DMS53 treated with DMSO at 0.1 percent for 48 hours (cell line): ENCODE results near the gene IFI27L1.
"Not testable (repeated sequence)": the region's sequence is repeated elsewhere in the genome, so short reads cannot be mapped to it uniquely, and the experiment has no call there.

Experiments
- DNase-seq: peaks from one replicate; lab custom pipeline; 2025; ENCODE audit not compliant: unreplicated experiment; lab: John Stamatoyannopoulos, UW

Gene IFI27L1

DNA sequence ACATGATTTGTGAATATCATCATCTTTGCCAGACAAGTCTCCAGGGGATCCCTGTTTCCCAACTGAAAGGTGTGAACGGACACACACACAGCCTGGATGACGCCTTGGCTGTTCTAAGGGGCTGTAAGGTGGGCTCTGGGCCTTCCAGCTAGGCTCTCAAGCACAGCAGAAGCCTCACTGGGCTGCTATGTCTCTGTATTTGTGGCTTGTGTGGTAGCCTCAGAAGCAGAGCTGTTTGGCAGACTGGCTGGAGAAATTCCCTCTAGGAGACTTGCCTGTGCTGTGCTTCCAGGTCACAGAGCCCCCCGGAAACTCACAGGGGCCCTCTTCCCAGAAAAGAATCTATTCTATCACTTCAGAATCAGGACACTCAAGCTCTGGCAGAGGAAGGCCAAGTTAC lies 33.5 kb upstream of the IFI27L1 start:
- DNase-seq = no peak

DNA sequence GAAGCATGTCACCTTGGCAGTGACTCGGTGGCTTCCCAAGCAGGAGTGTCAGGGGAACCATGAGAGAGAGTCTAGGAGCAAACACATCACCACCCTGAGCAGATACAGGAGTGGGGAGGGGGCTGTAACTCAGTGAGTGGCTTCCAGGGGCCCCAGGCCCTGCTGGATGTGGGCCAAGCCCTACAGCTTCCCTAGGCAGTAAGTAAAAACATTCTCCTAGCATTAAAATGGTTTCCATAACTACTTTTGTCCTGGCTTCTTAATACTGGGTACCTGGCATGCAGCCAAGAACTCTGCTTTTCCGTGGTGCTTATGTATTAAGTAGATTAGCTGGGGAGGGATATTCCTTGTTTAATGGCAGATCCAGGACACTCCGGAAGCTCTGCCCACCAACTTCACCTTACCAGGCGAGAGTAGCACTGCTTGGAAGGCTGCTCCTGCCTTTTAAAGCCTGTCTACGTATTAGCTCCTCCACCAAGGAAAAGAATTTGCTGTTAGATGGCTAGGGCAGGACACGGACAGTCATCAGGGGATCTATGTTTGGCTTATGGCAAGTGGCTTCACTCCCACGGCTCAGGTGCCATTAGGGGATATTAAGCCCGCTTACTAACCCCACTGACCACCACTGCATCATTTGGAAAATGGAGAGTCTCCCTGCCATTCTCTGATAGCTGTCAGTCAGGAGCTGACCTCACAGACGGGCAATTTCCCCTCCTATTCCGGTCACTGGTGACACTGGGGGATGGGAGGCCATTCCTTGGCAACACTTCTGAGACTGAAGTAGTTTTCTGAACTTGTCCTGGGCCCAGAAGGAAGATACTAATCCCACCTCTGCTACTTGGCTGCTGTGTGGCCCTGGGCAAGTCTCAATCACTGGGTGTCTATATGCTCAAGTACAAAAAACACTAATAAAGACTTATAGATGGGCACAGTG lies 32.2 kb upstream of the IFI27L1 start:
- no peak for DNase-seq

DNA sequence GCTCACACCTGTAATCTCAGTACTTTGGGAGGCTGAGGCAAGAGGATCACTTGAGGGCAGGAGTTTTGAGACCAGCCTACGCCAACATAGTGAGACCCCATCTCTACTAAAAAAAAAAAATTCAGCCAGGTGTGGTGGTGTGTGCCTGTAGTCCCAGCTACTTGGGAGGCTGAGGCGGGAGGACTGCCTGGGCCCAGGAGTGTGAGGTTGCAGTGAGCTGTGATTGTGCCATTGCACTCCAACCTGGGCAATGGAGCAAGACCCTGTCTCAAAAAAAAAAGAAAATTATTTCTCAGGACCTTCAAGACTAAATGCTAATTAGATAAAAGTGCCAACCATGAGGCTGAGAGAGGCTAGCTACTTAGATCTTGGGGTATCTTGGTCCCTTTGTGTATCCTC lies 31.5 kb upstream of the IFI27L1 start:
- no peak for DNase-seq

DNA sequence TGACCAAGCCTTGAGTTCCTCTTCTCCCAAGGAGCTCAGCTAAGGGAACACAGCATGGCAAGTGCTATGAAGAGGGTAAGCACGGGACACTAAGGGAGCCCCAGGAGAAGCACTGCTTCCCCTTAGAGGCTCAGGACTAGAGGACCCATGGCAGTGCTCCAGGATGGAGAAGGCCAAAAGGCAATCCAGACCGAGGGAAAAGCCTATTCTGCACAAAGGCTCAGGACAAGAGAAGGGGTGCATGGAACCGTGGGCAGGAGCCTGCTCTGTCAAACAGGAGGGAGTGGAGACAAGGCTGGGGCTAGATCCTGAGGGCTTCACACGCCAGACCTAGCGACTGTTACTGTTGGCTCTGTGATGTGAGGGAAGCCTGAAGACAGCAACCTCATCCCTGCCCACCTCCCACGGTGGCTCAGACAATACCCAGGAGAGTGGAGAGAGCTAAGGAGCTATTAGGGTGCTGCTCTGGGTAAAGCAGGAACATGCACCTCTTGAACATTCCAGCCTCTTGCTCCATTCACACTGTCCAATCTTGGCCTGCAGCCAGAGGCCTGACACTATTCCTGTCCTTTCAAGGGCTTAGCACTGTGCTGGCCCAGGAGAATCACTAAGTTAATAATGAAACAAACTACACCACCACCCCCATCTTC lies 30.8 kb upstream of the IFI27L1 start:
- DNase-seq = no peak

GRCh38 chr14:94051115-94051514 lies 30.0 kb upstream of the IFI27L1 start:
- no peak for DNase-seq

DNA sequence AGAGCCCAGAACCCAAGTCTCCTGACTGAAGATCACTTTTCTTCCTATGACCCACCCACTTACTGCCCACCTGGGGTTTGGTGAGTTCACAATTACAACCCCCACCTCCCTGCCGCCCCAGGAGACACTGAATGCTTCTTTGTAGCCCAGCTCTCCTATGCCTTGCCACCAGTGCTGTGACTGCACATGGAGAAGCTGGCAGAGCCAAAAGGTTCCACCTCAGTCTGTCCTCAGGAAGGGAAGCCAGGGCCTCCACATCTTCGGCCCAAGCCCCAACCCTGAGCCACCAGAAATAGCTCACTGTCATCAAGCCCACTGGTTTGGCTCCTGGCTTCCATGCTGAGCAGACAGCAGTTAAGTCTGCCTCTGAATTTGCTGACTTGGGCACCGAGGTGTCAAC lies 29.3 kb upstream of the IFI27L1 start:
- no peak for DNase-seq

GRCh38 chr14:94052199-94052598 lies 28.9 kb upstream of the IFI27L1 start:
- DNase-seq = no peak

- no peak for DNase-seq
Observed at GRCh38 chr14:94052662-94053061, 28.4 kb upstream of the IFI27L1 start.

- DNase-seq = no peak
Observed at GRCh38 chr14:94054401-94054800, 26.7 kb upstream of the IFI27L1 start.

DNA sequence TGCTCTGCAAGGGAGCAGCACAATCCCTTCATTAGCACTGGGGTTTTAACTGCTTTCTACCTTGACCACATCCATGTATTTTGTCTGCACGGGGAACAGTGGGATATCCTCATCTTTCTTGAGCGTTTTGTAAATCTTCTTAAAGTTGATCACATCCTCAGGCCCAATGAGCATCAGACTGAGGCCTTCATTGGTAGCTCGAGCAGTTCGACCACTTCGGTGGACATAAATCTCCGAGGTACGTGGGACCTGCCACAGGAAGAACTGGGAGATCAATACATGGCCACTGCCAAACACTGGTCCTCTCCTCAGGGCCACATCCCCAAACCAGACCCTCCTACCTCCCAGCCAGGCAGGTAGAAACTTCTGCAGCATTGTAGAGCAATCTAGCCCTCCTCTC lies 26.2 kb upstream of the IFI27L1 start:
- no peak for DNase-seq

- no peak for DNase-seq
Observed at GRCh38 chr14:94056579-94057308, 24.4 kb upstream of the IFI27L1 start.

- DNase-seq = no peak
Observed at GRCh38 chr14:94058128-94058673, 22.9 kb upstream of the IFI27L1 start.

- DNase-seq = no peak
Observed at GRCh38 chr14:94058674-94059138, 22.4 kb upstream of the IFI27L1 start.

DNA sequence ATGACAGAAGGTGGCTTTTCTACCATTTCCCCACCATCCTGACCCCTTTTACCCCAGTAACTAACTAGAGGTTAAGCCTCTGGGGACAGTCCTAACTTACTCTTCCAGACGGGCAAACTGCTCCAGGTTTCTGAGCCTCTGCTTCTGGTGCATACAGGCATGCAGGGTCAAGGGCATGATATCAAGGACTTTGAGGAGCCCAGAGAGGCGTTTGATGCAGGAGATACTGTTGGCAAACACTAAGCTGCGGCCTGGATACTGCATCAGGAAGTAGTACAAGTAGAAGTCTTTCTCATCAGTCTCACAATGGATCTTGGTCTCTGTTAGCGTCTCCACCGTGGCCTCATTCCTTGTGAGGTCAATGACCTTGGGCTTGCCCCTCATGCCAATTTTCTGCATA lies 21.1 kb upstream of the IFI27L1 start:
- no peak for DNase-seq

DNA sequence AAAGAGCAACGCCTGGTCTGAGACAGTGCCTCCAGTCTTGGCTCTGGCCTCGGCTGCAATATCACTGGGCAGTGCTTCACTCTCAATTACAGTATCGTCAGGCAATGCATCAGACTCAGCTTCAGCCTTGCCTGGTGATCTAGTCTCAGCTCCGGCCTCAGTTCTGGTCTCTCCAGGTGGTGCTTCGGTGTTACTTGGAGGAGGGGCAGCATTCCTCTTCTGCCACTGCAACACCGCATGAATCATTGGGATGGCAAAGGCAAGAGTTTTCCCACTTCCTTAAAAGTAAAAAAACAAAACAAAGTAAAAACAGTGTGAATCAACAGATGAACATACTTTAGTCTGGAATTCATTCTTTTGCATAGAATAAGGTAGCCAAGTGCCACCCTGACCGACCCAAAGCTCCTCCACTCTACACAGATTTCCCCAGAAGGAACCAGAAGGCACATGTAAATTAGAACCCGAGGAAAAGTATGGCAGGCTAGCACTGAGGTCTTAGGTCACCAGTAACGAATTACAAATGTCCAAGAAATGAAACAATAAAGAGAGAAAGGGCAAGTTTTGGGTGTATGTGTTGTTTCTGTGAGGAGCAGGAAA lies 18.7 kb upstream of the IFI27L1 start:
- DNase-seq = no peak

- peak; percentile 31 for DNase-seq
Observed at GRCh38 chr14:94066089-94066676, 14.9 kb upstream of the IFI27L1 start.

DNA sequence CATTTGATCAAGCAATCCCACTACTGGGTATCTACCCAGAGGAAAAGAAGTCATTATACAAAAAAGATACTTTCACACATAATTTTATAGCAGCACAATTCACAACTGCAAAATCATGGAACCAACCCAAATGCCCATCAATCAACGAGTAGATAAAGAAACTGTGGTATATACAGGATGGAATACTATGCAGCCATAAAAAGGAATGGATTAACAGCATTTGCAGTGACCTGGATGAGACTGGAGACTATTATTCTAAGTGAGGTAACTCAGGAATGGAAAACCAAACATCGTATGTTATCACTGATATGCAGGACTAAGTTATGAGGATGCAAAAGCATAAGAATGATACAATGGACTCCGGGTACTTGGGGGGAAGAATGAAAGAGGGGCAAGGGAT lies 9.0 kb upstream of the IFI27L1 start:
- not testable (repeated sequence) for DNase-seq

DNA sequence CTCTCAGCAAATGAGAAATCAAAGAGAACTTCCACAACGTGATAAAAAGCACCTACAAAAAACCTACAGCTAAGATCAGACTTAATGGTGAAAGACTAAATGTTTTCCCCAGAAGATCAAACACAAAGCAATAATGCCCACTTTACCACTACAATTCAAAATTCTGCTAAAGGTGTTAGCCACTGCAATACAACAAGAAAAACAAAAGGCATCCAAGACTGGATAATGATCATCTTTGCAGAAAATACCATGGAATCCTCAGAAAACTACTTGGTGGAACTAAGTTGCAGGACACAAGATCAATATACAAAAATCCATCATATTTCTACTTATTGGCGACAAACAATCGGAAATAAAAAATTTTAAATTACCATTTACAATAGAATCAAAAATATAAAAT lies 6.6 kb upstream of the IFI27L1 start:
- no peak for DNase-seq

DNA sequence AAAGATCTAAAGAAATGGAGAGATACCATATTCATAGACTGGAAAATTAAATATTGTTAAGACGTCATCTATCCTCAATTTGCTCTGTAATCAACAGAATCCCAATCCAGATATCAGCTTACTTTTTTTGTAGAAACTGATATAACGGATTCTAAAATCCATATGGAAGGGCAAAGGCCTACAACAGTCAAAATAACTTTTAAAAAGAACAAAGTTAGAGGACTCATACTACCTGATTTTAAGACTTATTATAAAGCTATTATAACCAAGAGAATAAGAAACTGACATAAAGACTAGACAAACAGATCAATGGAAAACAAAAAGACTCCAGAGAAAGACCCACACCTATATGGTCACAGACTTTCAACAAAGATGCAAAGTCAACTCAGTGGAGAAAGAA lies 6.1 kb upstream of the IFI27L1 start:
- DNase-seq = no peak

DNA sequence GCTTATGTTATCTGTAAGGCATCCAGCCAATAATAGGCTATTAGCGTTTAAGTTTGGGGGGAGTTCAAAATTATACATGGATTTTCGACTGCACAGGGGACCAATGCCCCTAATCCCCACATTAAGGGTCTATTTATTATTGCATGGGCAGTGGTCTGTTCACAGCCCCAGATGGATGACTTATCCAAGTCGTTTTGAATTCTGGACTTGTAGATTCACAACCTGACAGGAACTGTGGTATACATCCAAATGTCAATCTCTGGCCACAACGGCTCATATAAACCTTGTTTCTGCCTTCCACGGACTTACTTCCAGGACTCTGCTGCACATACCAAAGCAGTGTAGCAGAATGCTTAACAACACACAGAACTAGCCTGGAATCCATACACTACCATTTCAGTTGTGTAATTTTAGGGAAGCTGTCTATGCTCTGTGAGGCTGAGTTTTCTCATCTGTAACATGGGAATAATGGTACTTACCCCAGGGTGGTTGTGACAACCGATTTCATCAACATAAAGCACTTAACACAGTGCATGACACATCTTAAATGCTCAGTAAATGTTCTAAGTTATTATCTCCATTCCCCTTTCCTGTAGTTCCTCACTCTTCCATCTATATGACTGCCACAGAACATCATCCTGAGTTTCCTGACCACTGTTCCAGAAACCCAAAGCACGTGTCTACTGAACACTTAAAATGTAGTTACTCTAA lies 3.8 kb upstream of the IFI27L1 start:
- DNase-seq = no peak
